Stimulated activated effector memory CD8-positive, alpha-beta T cell treated with anti-CD3 and anti-CD28 coated beads, Interleukin-12 subunit alpha, Interleukin-12 subunit beta, amount 100 ng/mL, for 72 hours (primary cell): ENCODE measurements around the gene RPEL1.
"Not testable (repeated sequence)": the region's sequence is repeated elsewhere in the genome, so short reads cannot be mapped to it uniquely, and the experiment has no call there.

Source experiments
- ATAC-seq: fragments of 150-1000 bp; cut with Tn5 transposase; 2 replicates; pipeline ENCODE4 v1.10.0; 2021
- DNase-seq, 2 donors: peaks; one replicate each; pipeline ENCODE4 v3.0.0; 2021 to 2022; ENCODE audit warnings: low spot score in 2 of 2
- H3K27ac Mint-ChIP-seq: one replicate; pipeline ENCODE4 v1.8.0; 2022; ENCODE audit warnings: mild to moderate bottlenecking, mixed read lengths
- H3K36me3 Mint-ChIP-seq: one replicate; pipeline ENCODE4 v1.8.0; 2022; ENCODE audit warnings: mild to moderate bottlenecking, mixed read lengths
- H3K4me1 Mint-ChIP-seq: one replicate; pipeline ENCODE4 v1.8.0; 2022; ENCODE audit warnings: mixed read lengths
- H3K4me3 Mint-ChIP-seq: one replicate; pipeline ENCODE4 v1.8.0; 2022; ENCODE audit warnings: mild to moderate bottlenecking, mixed read lengths
- H3K9me3 Mint-ChIP-seq: one replicate; pipeline ENCODE4 v1.8.0; 2022; ENCODE audit warnings: mixed read lengths

The RPEL1 gene

GRCh38 chr10:103245587-103245986 is at the start of gene RPEL1:
Gene RPEL1, plus strand, starts transcription at chr10:103245887. Its CDS starts 110 bp downstream, at chr10:103245997.
- ATAC-seq, H3K36me3 Mint-ChIP-seq, H3K4me1 Mint-ChIP-seq, DNase-seq, H3K9me3 Mint-ChIP-seq, H3K27ac Mint-ChIP-seq, H3K4me3 Mint-ChIP-seq: not testable (repeated sequence)

DNA sequence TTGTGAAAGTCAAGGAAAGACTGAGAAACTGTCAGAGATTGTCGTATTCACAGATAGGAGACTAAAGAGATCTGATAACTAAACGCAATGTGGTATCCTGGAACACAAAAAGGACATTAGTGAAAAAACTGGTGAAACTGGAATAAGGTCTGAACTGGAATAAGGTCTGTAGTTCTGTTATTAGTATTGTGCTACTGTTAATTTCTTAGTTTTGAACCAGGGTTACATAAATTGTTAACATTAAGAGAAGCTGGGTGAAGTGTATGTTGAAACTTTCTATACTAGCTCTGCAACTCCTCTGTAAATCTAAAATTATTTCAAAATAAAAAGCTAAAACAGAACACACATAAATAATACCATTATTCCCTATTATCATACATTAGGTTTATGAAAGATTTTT is 49.2 kb upstream of the RPEL1 start:
- ATAC-seq (no peak), DNase-seq (no peak)
- Mint-ChIP-seq H3K27ac (peak overlapping the region; percentile 65), H3K4me3 (no peak overlapping the region), H3K36me3 (peaks cover 20% of the 10 kb centered on the region), H3K9me3 (no peaks in the 10 kb centered on the region), H3K4me1 (peaks cover 31% of the 10 kb centered on the region)

GRCh38 chr10:103197174-103197573 is 48.5 kb upstream of the RPEL1 start:
- Mint-ChIP-seq H3K4me1 (peaks cover 24% of the 10 kb centered on the region), H3K36me3 (peaks cover 16% of the 10 kb centered on the region), H3K9me3 (no peaks in the 10 kb centered on the region), H3K4me3 (peak overlapping the region; percentile 36), H3K27ac (peak overlapping the region; percentile 65)
- ATAC-seq (peak; percentile 77), DNase-seq (peak; percentile 9 to 53)

GRCh38 chr10:103197903-103198302 is 47.8 kb upstream of the RPEL1 start:
- H3K4me3 Mint-ChIP-seq, result no peak overlapping the region

DNA sequence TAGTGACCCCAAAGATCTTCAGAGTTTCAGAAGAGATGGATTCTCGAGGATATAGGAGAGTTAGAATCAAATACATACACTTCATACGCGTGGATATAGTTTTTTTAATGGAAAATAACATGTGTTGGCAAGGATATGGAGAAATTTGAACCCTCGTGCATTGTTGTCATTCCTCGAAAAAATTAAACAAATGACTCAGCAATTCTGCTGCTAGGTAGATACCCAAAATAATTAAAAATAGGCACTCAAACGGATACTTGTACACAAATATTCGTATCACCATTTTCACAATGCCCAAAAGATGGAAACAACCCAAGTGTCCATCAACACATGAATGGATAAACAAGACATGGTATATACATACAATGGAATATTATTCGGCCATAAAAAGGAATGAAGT is 47.0 kb upstream of the RPEL1 start:
- Mint-ChIP-seq H3K4me1 (peaks cover 18% of the 10 kb centered on the region), H3K9me3 (no peaks in the 10 kb centered on the region), H3K36me3 (peaks cover 4% of the 10 kb centered on the region), H3K27ac (no peak overlapping the region), H3K4me3 (no peak overlapping the region)
- no peak for ATAC-seq
- DNase-seq, result no peak

More at GRCh38 chr10:103197903-103198302, 47.8 kb upstream of the RPEL1 start:
- ATAC-seq (no peak), DNase-seq (no peak)
- Mint-ChIP-seq H3K36me3 (peaks cover 9% of the 10 kb centered on the region), H3K9me3 (no peaks in the 10 kb centered on the region), H3K4me1 (peaks cover 24% of the 10 kb centered on the region), H3K27ac (peak overlapping the region; percentile 65)

DNA sequence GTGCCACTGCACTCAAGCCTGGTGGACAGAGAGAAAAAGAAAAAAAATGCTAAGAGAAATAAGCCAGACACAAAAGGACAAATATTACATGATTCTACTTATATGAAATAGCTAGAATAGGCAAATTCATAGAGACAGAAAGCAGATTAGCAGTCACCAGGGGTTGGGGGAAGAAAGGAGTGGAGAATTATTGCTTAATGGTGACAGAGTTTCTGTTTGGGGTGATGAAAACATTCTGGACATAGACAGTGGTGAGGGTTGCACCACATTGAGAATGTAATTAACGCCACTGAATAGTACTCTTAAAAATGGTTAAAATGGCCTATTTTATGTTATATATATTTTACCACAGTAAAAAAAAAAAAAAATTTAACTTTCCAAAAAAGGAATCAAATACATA is 46.2 kb upstream of the RPEL1 start:
- ATAC-seq (no peak), DNase-seq (no peak)
- H3K4me1 Mint-ChIP-seq, result peaks cover 12% of the 10 kb centered on the region
- H3K4me3 Mint-ChIP-seq, result no peak overlapping the region
- no peak overlapping the region for H3K27ac Mint-ChIP-seq
- no peaks in the 10 kb centered on the region for H3K9me3 Mint-ChIP-seq
- no peaks in the 10 kb centered on the region for H3K36me3 Mint-ChIP-seq

GRCh38 chr10:103202319-103202718 is 43.4 kb upstream of the RPEL1 start:
- Mint-ChIP-seq H3K4me3 (no peak overlapping the region), H3K4me1 (peaks cover 9% of the 10 kb centered on the region)

GRCh38 chr10:103203466-103203865 is 42.2 kb upstream of the RPEL1 start:
- Mint-ChIP-seq H3K4me3 (no peak overlapping the region), H3K36me3 (no peaks in the 10 kb centered on the region), H3K4me1 (no peaks in the 10 kb centered on the region), H3K27ac (no peak overlapping the region), H3K9me3 (no peaks in the 10 kb centered on the region)
- DNase-seq (no peak), ATAC-seq (no peak)

More at GRCh38 chr10:103202319-103202718, 43.4 kb upstream of the RPEL1 start:
- no peak overlapping the region for H3K27ac Mint-ChIP-seq
- H3K9me3 Mint-ChIP-seq, result no peaks in the 10 kb centered on the region
- no peak for ATAC-seq
- no peaks in the 10 kb centered on the region for H3K36me3 Mint-ChIP-seq
- no peak for DNase-seq

GRCh38 chr10:103204353-103205255 is 41.1 kb upstream of the RPEL1 start:
- Mint-ChIP-seq H3K4me1 (no peaks in the 10 kb centered on the region), H3K4me3 (no peak overlapping the region), H3K27ac (no peak overlapping the region), H3K9me3 (no peaks in the 10 kb centered on the region), H3K36me3 (no peaks in the 10 kb centered on the region)
- ATAC-seq (no peak), DNase-seq (no peak)

DNA sequence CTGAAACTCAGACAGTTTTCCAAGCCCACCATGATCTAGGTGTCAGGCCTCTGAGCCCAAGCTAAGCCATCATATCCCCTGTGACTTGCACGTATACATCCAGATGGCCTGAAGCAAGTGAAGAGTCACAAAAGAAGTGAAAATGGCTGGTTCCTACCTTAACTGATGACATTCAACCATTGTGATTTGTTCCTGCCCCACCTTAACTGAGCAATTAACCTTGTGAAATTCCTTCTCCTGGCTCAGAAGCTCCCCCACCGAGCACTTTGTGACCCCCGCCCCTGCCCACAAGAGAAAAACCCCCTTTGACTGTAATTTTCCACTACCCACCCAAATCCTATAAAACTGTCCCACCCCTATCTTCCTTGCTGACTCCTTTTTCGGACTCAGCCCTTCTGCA is 40.3 kb upstream of the RPEL1 start:
- not testable (repeated sequence) for DNase-seq, H3K4me1 Mint-ChIP-seq, H3K9me3 Mint-ChIP-seq, H3K4me3 Mint-ChIP-seq, H3K27ac Mint-ChIP-seq, H3K36me3 Mint-ChIP-seq, ATAC-seq

DNA sequence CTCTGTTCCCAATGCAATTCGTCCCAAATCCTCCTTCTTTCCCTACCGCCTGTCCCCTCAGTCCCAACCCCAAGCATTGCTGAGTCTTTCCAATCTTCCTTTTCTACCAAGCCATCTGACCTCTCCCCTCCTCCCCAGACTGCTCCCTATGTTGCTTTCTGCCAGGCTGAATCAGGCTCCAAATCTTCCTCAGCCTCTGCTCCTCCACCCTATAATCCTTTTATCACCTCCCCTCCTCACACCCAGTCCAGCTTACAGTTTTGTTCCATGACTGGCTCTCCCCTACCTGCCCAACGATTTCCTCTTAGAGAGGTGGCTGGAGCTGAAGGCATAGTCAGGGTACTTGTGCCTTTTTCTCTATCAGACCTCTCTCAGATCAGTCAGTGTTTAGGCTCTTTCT is 39.0 kb upstream of the RPEL1 start:
- H3K36me3 Mint-ChIP-seq, ATAC-seq, DNase-seq, H3K4me3 Mint-ChIP-seq, H3K4me1 Mint-ChIP-seq, H3K9me3 Mint-ChIP-seq: not testable (repeated sequence)
- peak overlapping the region; percentile 20 for H3K27ac Mint-ChIP-seq

DNA sequence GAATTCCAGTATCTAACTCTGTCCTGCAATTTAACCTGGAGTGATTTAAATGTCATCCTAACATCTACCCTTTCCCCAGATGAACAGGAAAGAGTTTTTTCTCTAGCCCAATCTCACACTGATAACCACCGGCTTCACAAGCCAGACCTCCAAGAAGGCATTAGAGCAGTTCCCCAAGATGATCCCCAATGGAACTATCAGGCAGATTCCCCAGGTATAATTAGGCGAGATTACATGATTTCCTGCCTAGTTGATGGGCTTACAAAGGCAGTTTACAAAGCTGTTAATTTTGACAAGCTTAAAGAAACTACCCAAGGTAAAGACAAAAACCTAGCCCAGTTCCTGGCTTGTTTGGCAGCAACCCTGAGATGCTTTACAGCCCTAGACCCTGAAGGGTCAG is 38.5 kb upstream of the RPEL1 start:
- no peak for ATAC-seq
- H3K27ac Mint-ChIP-seq, result peak overlapping the region; percentile 20
- no peaks in the 10 kb centered on the region for H3K4me1 Mint-ChIP-seq
- no peak for DNase-seq
- no peaks in the 10 kb centered on the region for H3K36me3 Mint-ChIP-seq
- peaks cover 4% of the 10 kb centered on the region for H3K9me3 Mint-ChIP-seq
- no peak overlapping the region for H3K4me3 Mint-ChIP-seq

DNA sequence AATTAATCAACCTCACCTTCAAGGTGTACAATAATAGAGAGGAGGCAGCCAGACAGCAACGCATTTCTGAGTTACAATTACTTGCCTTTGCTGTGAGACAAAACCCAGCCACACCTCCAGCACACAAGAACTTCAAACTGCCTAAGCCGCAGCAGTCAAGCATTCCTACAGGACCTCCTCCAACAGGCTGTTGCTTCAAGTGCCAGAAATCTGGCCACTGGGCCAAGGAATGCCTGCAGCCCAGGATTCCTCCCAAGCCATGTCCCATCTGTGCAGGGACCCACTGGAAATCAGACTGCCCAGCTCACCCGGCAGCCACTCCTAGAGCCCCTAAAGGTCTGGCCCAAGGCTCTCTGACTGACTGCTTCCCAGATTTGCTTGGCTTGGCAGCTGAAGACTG is 38.0 kb upstream of the RPEL1 start:
- not testable (repeated sequence) for H3K9me3 Mint-ChIP-seq, H3K27ac Mint-ChIP-seq, ATAC-seq, DNase-seq, H3K4me3 Mint-ChIP-seq, H3K36me3 Mint-ChIP-seq, H3K4me1 Mint-ChIP-seq

DNA sequence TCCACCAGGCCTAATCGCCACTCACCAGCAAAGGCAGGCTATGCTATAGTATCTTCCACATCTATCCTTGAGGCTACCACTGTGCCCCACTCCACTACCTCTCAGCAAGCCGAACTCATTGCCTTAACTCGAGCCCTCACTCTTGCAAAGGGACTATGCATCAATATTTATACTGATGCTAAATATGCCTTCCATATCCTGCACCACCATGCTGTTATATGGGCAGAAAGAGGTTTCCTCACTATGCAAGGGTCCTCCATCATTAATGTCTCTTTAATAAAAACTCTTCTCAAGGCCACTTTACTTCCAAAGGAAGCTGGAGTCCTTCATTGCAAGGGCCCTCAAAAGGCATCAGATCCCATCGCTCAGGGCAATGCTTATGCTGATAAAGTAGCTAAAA is 35.4 kb upstream of the RPEL1 start:
- peaks cover 13% of the 10 kb centered on the region for H3K9me3 Mint-ChIP-seq
- H3K27ac Mint-ChIP-seq, H3K4me3 Mint-ChIP-seq, DNase-seq, H3K4me1 Mint-ChIP-seq, H3K36me3 Mint-ChIP-seq, ATAC-seq: not testable (repeated sequence)

DNA sequence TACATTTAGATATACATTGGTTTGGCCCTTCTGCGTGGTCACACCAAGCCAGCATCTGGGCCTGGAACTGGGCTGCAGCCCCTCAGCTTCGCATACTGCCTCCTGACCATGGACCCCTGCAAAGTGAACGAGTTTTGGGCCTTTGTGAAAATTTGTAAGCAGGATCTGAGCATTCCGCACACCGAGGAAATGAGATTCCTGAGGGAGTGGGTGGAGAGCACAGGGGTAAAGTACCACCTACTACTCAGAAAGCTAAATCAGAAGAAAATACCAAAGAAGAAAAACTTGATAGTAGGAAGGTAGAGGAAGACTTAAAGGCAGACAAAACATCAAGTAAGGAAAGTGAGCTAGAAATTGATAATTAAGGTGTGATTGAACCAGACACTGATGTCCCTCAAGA is 30.1 kb upstream of the RPEL1 start:
- H3K27ac Mint-ChIP-seq, result no peak overlapping the region
- no peak overlapping the region for H3K4me3 Mint-ChIP-seq
- ATAC-seq, result no peak
- peaks cover 13% of the 10 kb centered on the region for H3K9me3 Mint-ChIP-seq
- H3K36me3 Mint-ChIP-seq, result no peaks in the 10 kb centered on the region
- no peaks in the 10 kb centered on the region for H3K4me1 Mint-ChIP-seq
- DNase-seq, result no peak

DNA sequence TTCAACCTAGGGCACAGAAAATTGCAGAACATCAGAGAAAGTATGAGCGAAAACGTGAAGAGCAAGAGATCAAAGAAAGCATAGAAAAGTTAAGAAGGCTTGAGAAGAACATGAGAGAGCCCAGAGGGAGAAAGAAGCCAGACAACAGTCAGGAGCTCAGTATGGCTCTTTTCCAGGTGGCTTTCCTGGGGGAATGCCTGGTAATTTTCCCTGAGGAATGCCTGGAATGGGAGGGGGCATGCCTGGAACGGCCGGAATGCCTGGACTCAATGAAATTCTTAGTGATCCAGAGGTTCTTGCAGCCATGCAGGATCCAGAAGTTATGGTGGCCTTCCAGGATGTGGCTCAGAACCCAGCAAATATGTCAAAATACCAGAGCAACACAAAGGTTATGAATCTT is 29.3 kb upstream of the RPEL1 start:
- H3K4me3 Mint-ChIP-seq, ATAC-seq, H3K27ac Mint-ChIP-seq, H3K4me1 Mint-ChIP-seq, H3K36me3 Mint-ChIP-seq, DNase-seq: not testable (repeated sequence)
- H3K9me3 Mint-ChIP-seq, result peaks cover 13% of the 10 kb centered on the region
